Epithelial cell of esophagus (primary cell): ENCODE data around the gene KIN.

Experiments used
- DNase-seq: peaks from one replicate; pipeline ENCODE4 v3.0.0; 2010; ENCODE audit warnings: low read depth
- H3K4me3 ChIP-seq: 2 replicates; pipeline ENCODE4 v1.5.1; 2011; ENCODE audit warnings: mild to moderate bottlenecking, low read length, control low read depth
- TF ChIP-seq, protein P1 (sequence below): IDR thresholded peaks from 2 replicates; pipeline ENCODE4 v1.5.1; 2011; ENCODE audit warnings: low read depth, mild to moderate bottlenecking, low read length, control low read depth, inconsistent platforms; ENCODE audit not compliant: insufficient read depth; ENCODE audit errors: missing control alignments

Gene KIN

DNA sequence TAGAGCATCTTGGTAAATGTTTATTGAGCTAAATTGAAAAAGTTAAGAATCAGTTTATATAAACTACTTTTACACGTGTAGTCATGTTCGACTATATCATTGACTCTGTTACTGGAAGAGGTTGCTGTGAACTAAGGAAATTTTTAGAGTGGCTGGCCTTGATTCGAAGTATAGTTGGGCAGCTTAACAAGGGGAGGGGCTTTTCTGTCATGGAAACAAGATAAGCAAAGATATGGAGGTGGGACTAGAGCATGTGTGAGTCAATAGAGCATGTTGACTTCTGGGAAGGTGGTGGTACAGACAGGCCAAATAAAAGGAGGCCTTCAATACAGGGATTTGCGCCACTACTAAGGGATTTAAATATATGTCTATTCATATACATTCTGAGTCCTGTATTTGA is 7.8 kb upstream of the KIN start:
- DNase-seq: no peak
- TF ChIP-seq, protein P1, sequence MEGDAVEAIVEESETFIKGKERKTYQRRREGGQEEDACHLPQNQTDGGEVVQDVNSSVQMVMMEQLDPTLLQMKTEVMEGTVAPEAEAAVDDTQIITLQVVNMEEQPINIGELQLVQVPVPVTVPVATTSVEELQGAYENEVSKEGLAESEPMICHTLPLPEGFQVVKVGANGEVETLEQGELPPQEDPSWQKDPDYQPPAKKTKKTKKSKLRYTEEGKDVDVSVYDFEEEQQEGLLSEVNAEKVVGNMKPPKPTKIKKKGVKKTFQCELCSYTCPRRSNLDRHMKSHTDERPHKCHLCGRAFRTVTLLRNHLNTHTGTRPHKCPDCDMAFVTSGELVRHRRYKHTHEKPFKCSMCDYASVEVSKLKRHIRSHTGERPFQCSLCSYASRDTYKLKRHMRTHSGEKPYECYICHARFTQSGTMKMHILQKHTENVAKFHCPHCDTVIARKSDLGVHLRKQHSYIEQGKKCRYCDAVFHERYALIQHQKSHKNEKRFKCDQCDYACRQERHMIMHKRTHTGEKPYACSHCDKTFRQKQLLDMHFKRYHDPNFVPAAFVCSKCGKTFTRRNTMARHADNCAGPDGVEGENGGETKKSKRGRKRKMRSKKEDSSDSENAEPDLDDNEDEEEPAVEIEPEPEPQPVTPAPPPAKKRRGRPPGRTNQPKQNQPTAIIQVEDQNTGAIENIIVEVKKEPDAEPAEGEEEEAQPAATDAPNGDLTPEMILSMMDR: no peak
- no peak overlapping the region for H3K4me3 ChIP-seq

DNA sequence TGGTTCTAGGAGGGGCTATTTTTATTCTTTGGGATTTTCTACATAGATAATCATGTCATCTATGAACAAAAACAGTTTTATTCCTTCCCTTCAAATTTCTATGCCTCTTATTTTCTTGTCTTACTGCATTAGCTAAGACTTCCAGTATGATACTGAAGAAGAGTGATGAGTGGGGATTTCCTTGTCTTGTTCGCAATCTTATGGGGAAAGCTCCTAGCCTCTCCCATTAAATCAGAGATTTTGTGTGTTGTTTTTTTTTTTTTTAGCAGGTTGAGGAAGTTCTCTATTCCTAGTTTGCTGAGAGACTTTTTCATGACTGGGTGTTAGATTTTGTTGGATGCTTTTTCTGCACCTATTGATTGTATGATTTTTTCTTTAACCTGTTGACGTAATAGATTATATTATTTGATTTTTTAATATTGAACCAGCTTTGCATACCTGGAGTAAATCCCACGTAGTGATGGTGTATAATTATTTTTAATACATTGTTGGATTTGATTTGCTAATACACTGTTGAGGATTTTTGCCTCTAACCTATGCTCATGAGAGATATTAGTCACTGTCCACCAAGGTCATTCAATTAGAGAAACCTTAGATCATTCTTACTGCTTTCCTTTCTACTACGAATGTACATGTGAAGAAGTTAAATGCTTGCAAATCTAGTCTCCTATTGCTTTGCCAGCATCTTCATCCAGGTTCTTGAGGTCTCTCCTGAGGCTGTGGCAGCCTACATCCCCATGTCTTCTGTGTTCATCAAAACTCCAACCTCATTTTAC is 6.6 kb upstream of the KIN start:
- TF ChIP-seq, protein P1: no peak
- DNase-seq: no peak

GRCh38 chr10:7792541-7792940 is 4.7 kb upstream of the KIN start:
- no peak overlapping the region for H3K4me3 ChIP-seq
- TF ChIP-seq, protein P1: no peak
- no peak for DNase-seq

More for the DNA sequence above, 6.6 kb upstream of the KIN start:
- H3K4me3 ChIP-seq: no peak overlapping the region

DNA sequence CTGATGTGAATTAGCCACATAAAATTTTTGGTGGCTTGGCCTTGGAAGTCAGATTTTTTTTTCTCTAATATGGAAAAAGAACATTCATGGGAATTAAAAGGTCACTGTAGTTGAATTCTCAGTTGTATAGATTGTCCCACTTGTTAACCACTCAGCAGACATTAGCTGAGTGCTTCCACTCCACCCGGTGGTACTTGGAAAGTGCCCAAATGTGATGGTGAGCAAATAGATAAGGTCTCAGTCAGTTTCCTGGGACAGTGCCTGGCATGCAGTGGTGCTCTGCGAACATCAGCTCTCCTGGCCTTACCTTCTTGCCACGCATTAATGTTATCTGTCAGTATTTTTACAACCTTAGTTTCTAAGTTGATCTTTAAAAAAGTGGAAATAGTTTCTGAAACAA is 1.6 kb upstream of the KIN start:
- peak overlapping the region; percentile 88 for H3K4me3 ChIP-seq
- TF ChIP-seq, protein P1: no peak
- DNase-seq: peak; percentile 24

DNA sequence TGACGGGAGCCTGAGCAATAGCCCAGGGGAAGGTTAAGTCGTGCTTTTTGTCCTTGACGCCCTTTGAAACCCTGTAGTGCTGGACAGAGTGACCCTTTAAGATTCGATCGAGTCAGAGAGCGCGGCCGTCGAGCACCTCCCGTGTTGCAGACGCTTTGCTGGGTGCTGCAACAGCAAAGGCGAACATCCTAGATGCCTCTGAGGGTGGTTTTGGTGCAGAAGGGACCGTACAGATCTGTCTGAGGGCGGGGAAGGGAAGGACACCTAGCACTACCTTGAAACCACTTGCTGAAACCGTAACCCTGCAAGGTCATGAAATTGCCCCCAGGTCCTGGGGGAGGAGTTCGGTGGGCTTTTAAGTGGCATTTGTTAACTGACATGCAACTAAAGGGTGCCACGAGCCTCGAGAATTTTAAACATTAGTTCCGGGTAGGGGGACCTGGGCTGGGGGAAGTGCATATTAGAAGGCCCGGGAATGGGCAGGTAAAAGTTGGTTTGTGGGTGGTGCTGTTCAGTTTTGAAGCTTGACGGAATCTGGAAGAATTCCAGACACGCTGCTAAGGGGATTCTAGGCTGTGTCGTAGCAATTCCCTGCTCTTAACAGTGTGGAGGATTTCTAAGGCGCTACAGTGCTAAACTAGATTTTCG is 970 bp upstream of the KIN start:
- TF ChIP-seq, protein P1: no peak
- peak overlapping the region; percentile 88 for H3K4me3 ChIP-seq
- DNase-seq: peak; percentile 47

DNA sequence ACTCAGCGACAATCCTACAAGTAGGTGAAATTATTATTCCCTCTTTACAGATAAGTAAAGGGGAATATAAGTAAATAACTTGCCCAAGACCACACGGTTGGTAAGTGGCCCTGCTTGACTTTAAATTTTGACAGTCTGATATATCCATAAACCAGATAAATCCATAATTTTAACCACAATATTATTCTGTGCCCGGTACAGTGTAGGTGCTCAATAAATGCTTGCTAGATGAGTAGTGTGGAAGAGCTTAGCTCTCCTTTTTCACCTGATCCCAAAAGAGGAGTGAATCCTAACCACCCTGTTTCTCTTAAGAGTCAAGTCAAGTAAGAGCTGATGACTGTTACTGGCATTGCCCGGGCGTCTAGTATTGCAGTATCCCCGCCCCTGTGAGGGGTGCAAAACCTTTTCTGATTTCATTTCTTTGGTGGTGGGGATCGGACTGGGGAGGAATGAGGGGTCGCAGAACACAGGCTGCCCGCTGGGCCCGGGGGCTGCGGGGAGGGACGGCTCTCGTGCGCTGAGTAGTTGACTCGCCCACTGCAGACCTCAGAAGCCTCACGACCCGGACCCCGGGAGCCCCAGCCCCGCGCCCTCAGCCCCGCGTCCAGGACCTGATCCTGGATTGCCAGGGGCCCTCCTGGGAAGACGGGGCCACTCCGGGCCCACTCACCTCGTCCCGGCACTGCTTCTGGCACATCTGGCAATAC is 490 bp downstream of the KIN start:
- TF ChIP-seq, protein P1: no peak
- DNase-seq: peak; percentile 56

More for the DNA sequence above, 490 bp downstream of the KIN start:
- H3K4me3 ChIP-seq: peak overlapping the region; percentile 88
